ENCODE data around the gene FN3KRP. TPM values are rescaled to one million over a fixed set of nuclear protein-coding genes. Genes with fewer than 3 reads are reported as not detected.

The FN3KRP gene
- total and polyA plus RNA-seq, 3 donors from 2014 or later = 26.9 to 30.2 (median 29.3) TPM

DNA sequence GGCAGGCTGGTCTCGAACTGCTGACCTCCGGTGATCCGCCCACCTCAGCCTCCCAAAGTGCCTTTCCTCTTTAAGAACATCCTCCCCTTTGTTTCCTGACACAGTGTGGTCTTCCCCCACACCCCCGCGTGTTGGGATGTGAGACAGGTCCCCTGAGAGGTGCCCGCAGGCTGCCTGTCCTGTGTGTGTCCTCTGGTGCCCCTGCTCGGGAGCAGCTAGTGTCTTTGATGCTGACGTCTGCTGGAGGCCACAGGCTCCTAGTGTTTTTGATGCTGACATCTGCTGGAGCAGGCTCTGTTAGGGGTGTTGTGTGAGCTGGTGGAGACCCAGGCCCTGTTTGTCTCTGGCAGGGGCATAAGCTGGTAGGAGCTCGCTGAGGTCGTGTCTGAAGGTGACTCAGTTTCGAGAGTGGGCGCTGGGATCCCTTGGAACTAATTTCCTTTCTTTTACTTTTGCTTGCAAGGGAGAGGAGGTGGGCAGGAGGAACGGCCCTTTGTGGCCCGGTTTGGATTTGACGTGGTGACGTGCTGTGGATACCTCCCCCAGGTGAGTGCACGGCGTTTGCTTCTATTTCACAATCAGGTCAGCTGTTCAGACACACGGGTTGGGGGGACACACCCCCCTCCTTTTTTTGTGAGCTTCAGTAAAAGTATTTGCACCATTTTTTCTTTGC, 6.0 kb downstream of the FN3KRP start:
- Histone ChIP-seq H3K4me1 (peaks cover 5% of the 10 kb centered on the region), H3K27ac (no peak overlapping the region), H3K36me3 (ENCODE audit: low read depth, missing control alignments) (no peaks in the 10 kb centered on the region), H3K4me3 (no peak overlapping the region), H3K9me3 (no peaks in the 10 kb centered on the region), H3K27me3 (no peaks in the 10 kb centered on the region)
- intact Hi-C loops (cut with DNase I; ENCODE audit: low total_unique reads) = no loop called here
- 88 to 89% methylated on average over 19 of the region's 19 CpGs for WGBS, 2 donors
- no peak for TF ChIP-seq POLR2A (IDR thresholded peaks at IDR 0.05)
- TF ChIP-seq, protein P1, sequence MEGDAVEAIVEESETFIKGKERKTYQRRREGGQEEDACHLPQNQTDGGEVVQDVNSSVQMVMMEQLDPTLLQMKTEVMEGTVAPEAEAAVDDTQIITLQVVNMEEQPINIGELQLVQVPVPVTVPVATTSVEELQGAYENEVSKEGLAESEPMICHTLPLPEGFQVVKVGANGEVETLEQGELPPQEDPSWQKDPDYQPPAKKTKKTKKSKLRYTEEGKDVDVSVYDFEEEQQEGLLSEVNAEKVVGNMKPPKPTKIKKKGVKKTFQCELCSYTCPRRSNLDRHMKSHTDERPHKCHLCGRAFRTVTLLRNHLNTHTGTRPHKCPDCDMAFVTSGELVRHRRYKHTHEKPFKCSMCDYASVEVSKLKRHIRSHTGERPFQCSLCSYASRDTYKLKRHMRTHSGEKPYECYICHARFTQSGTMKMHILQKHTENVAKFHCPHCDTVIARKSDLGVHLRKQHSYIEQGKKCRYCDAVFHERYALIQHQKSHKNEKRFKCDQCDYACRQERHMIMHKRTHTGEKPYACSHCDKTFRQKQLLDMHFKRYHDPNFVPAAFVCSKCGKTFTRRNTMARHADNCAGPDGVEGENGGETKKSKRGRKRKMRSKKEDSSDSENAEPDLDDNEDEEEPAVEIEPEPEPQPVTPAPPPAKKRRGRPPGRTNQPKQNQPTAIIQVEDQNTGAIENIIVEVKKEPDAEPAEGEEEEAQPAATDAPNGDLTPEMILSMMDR (IDR thresholded peaks at IDR 0.05) = no peak
- DNase-seq = no peak

DNA sequence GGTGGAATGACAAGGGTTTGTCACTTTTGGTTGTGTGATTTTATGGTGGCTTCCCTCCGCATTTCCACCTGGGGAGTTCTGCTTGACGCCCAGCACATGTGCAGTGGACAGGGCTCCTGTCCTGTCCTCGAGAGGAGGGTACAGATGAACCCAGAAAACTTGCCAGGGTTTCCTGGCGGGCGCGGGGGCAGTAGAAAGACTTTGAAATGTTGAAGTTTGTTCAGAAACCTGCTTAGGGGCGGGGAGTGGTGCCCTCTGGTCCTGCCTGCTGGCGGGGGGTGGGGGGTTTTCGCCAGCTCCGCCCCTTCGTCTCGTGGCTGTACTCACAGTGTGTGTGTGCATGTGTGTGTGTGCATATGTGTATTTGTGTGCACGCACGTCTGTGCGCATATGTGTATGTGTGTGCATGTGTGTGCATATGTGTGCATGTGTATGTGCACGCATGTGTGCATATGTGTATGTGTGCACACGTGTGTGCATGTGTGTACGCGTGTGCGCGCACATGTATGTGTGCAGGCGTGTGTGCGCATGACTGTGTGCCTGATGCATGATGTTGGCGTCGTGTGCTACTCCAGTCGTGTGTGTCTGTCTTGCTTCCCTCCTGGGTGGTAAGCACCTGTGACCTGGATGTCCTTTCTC, 6.8 kb downstream of the FN3KRP start:
- Histone ChIP-seq H3K36me3 (ENCODE audit: low read depth, missing control alignments) (no peaks in the 10 kb centered on the region), H3K4me1 (no peaks in the 10 kb centered on the region), H3K4me3 (no peak overlapping the region), H3K27me3 (no peaks in the 10 kb centered on the region), H3K9me3 (no peaks in the 10 kb centered on the region), H3K27ac (no peak overlapping the region)
- intact Hi-C loops (cut with DNase I; ENCODE audit: low total_unique reads) = no loop called here
- TF ChIP-seq, protein P1 (IDR thresholded peaks at IDR 0.05) = no peak
- no peak for TF ChIP-seq POLR2A (IDR thresholded peaks at IDR 0.05)
- DNase-seq = no peak
- 86 to 91% methylated on average over 21 to 26 of the region's 26 CpGs for WGBS, 2 donors

DNA sequence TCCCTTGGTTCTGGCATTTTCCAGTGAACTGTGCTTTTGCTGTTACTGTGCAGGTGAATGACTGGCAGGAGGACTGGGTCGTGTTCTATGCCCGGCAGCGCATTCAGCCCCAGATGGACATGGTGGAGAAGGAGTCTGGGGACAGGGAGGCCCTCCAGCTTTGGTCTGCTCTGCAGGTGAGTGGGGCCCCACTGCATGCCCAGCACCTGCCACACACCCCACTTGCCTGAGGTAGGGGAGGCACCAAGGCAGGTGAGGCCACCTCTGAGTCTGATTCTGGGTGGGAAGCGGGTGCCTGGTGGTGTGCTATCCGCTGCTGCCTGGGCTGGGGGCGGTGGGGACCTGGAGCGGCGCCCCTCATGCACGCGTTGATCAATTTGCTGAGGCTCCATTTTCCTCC, 9.9 kb downstream of the FN3KRP start:
- H3K27me3 ChIP-seq = no peaks in the 10 kb centered on the region
- no peaks in the 10 kb centered on the region for H3K36me3 ChIP-seq (ENCODE audit: low read depth, missing control alignments)
- intact Hi-C loops (cut with DNase I; ENCODE audit: low total_unique reads) = no loop called here
- no peaks in the 10 kb centered on the region for H3K9me3 ChIP-seq
- no peak for TF ChIP-seq POLR2A (IDR thresholded peaks at IDR 0.05)
- TF ChIP-seq, protein P1 (IDR thresholded peaks at IDR 0.05) = no peak
- WGBS, 2 donors = 94 to 96% methylated on average over 5 to 10 of the region's 10 CpGs
- H3K27ac ChIP-seq = no peak overlapping the region
- H3K4me3 ChIP-seq = no peak overlapping the region
- no peak for DNase-seq
- no peaks in the 10 kb centered on the region for H3K4me1 ChIP-seq

DNA sequence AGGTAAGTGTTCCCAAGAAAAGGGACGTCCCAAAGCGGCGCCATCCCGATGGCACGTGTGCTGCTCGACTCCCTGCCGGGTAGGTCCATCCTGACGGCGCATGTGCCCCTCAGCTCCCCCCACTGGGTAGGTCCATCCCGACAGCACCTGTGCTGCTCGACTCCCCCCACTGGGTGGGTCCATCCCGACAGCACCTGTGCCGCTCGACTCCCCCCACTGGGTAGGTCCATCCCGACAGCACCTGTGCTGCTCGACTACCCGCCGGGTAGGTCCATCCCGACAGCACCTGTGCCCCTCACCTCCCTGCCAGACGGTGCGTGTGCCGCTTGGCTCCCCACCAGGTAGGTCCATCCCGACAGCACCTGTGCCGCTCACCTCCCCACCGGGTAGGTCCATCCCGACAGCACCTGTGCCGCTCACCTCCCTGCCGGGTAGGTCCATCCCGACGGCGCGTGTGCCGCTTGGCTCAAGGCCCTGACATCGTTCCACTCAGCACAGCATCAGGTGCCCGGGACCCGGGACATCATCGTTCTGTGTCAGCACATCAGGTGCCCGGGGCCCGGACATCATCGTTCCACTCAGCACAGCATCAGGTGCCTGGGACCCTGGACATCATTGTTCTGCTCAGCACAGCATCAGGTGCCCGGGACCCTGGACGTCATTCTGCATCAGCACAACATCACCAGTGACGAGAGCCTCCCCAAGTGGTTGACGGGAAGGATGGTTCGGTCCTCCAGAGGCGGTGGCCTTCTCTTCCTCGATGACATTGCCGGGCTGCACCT, 13.2 kb downstream of the FN3KRP start:
- WGBS, 2 donors = 85 to 90% methylated on average over 47 of the region's 48 CpGs
- H3K9me3 ChIP-seq = no peaks in the 10 kb centered on the region
- H3K4me3 ChIP-seq = no peak overlapping the region
- no peaks in the 10 kb centered on the region for H3K27me3 ChIP-seq
- DNase-seq = no peak
- H3K27ac ChIP-seq = no peak overlapping the region
- TF ChIP-seq, protein P1 (IDR thresholded peaks at IDR 0.05) = no peak
- no peak for TF ChIP-seq POLR2A (IDR thresholded peaks at IDR 0.05)
- no peaks in the 10 kb centered on the region for H3K36me3 ChIP-seq (ENCODE audit: low read depth, missing control alignments)
- intact Hi-C loops (cut with DNase I; ENCODE audit: low total_unique reads) = no loop called here
- no peaks in the 10 kb centered on the region for H3K4me1 ChIP-seq

All from testis (tissue), 3 donors.